Small intestine (tissue), 7 donors: ENCODE results near the gene EPS15. TPM values are rescaled to one million over a fixed set of nuclear protein-coding genes. Genes with fewer than 3 reads are reported as not detected.
"Not testable (repeated sequence)": the region's sequence is repeated elsewhere in the genome, so short reads cannot be mapped to it uniquely, and the experiment has no call there.

Experiments
- DNase-seq, 2 donors: peaks; one replicate each; pipeline versions ENCODE4 v3.0.0 to v3.0.0-alpha.2; 2013
- FAIRE-seq: peaks from 2 replicates; lab custom pipeline; 2012; peaks lifted over from hg19 to GRCh38; lab: Jason Lieb, UNC
- H3K27ac ChIP-seq, 3 donors: one replicate each; pipeline ENCODE4 v1.5.1; 2013; ENCODE audit warnings: low read length in 2 of 3, mild to moderate bottlenecking in 2 of 3, control low read depth in 1 of 3, inconsistent platforms in 1 of 3, low read depth in 1 of 3, moderate library complexity in 1 of 3
- H3K27me3 ChIP-seq, 3 donors: one replicate each; pipeline ENCODE4 v1.6.1; 2013; ENCODE audit warnings: low read length in 3 of 3, inconsistent platforms in 1 of 3; ENCODE audit not compliant: control insufficient read depth in 3 of 3, insufficient read depth in 3 of 3
- H3K36me3 ChIP-seq, 3 donors: one replicate each; pipeline ENCODE4 v1.6.1; 2013; ENCODE audit warnings: low read length in 3 of 3, inconsistent platforms in 1 of 3, low read depth in 1 of 3, mild to moderate bottlenecking in 1 of 3, moderate library complexity in 1 of 3; ENCODE audit not compliant: control insufficient read depth in 3 of 3, insufficient read depth in 2 of 3
- H3K4me1 ChIP-seq, 3 donors: one replicate each; pipeline ENCODE4 v1.6.1; 2013; ENCODE audit warnings: low read length in 2 of 3, inconsistent platforms in 1 of 3, low read depth in 1 of 3, mild to moderate bottlenecking in 1 of 3, moderate library complexity in 1 of 3; ENCODE audit not compliant: control insufficient read depth in 3 of 3, insufficient read depth in 2 of 3
- H3K4me3 ChIP-seq, 3 donors: one replicate each; pipeline ENCODE4 v1.5.1; 2013; ENCODE audit warnings: low read length in 3 of 3, control low read depth in 1 of 3, inconsistent platforms in 1 of 3, low read depth in 1 of 3, mild to moderate bottlenecking in 1 of 3, moderate library complexity in 1 of 3
- H3K9me3 ChIP-seq, 2 donors: one replicate each; pipeline ENCODE4 v1.6.1; 2013; ENCODE audit warnings: low read depth in 1 of 2, low read length in 1 of 2; ENCODE audit not compliant: control insufficient read depth in 2 of 2, insufficient read depth in 1 of 2
- WGBS, 3 donors: extraction: QIAGEN DNeasy Blood & Tissue Kit; methylation state at CpG; one replicate each; pipeline ENCODE4 v1.1.7; 2013; 5-methylcytosine and 5-hydroxymethylcytosine counted together
- polyA plus RNA-seq, 4 donors: library from polyadenylated mRNA; stranded (reverse) in 3 of 4; unstranded in 1 of 4; fragments of 200-250 nt in 3 of 4; fragments of 120-200 nt in 1 of 4; gene quantifications; one replicate each; pipeline versions ENCODE4 v1.2.1 to v1.2.3, GENCODE V29; 2013
- donor health status: healthy with polysubstance abuse.
- donor health status: control.
- donor health status: control.
- donor health status: Bipolar disorder and iron deficiency.
- donor health status: healthy.

Gene EPS15
- polyA plus RNA-seq, 4 donors: 14.1 to 29.4 (median 15.2) TPM

DNA sequence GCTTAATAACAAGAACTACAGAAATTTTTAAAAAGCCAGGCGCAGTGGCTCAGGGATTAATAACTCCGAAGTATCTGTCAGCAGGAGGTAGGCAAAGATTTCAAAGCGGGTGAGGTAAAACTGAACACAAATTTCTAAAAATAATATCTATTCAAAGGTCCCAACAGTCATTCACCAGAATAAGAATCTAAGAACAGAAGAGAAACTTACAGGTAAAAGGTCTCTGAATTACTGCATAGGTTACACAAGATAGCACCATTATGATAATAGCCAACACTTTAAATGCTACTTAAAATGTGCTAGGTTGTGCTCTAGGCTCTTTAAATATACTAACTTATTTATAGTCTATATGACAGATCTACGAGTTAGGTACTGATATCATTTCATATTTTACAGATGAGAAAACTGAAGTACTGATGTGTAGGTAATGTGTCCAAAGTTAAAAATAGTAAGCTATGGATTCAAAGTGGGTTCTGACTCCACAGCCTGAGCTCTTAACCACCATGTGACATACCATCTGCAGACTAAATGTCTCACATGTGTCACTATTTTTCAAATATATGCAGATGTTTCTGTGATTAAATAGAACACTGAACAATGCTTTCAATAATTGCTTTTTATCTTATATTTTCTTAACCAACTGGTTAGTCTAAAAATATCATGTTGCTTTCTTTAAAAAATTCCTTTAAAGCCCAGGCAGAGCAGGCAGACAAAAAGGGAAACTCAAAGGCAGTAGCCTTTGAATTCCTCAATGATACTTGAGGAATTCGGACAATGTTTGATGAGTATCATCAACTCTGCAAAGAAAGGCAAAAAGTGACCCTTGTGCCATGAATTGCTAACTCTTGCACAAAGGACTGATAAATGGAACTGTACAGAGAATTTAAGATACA, 108.3 kb downstream of the EPS15 start:
- no peaks in the 10 kb centered on the region for H3K9me3 ChIP-seq
- 89 to 95% (median 95%) methylated on average over 5 of the region's 5 CpGs for WGBS, 3 donors
- H3K4me1 ChIP-seq: no peaks in the 10 kb centered on the region
- FAIRE-seq: no peak
- H3K4me3 ChIP-seq: no peak overlapping the region
- H3K27me3 ChIP-seq: no peaks in the 10 kb centered on the region
- H3K36me3 ChIP-seq: peaks cover 14 to 28% (median 14%) of the 10 kb centered on the region in 3 donors
- DNase-seq: no peak
- no peak overlapping the region for H3K27ac ChIP-seq

DNA sequence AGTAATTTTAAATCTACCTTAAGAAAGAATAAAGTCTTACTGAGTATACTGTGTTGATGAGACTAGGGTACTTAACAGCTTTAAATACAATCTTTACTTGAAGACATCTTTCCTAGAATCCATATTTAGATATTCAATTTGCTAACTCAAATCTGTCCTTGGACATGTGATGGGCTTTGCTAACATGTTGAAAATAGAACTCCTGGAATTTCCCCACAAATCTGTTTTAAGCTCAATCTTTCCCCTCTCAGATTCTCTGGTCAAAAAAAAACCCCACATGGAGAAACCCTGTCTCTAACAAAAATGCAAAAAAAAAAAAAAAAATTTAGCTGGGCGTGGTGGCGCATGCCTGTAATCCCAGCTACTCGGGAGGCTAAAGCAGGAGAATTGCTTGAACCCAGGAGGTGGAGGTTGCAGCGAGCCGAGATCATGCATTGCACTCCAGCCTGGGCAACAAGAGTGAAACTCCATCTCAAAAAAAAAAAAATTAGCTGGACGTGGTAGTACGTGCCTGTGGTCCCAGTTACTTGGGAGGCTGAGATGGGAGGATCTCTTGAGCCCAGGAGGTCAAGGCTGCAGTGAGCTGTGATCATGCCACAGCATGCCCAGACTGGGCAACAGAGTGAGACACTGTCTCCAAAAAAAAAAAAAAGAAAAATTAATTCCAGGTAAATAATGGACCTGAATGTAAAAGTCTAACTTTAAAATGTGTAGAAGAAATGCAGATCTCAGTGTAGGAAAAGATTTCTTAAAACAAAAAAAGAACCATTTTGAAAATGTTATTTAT, 109.1 kb downstream of the EPS15 start:
- not testable (repeated sequence) for H3K27me3 ChIP-seq, DNase-seq, H3K4me3 ChIP-seq, H3K4me1 ChIP-seq, FAIRE-seq, H3K27ac ChIP-seq, H3K9me3 ChIP-seq
- 90 to 99% (median 97%) methylated on average over 7 of the region's 7 CpGs for WGBS, 3 donors
- peaks cover 16 to 32% (median 17%) of the 10 kb centered on the region in 3 donors for H3K36me3 ChIP-seq

DNA sequence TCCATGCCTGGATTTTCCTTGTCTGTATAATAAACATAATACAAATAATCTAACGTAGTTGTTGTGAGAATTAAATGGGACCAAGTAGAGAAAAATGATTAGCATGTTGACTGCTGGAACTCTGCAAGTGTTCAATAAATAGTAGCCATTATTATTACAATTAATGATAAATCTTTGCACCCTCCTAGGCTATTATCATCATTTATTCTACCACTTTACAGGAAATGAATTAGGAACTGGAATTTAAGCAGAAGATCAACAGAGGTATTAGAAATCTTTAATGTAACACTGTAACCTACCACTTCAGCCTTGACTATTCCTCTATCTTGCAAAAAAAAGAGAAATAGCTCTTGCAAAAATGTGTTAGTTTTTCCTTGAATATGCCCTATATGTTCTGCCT, 126.8 kb downstream of the EPS15 start:
- Histone ChIP-seq H3K4me1 (no peaks in the 10 kb centered on the region), H3K27ac (no peak overlapping the region), H3K9me3 (no peaks in the 10 kb centered on the region), H3K36me3 (peaks cover 3 to 7% (median 3%) of the 10 kb centered on the region in 3 donors), H3K4me3 (no peak overlapping the region), H3K27me3 (no peaks in the 10 kb centered on the region)
- no peak for DNase-seq
- no peak for FAIRE-seq
- WGBS, 3 donors: 89 to 100% (median 98%) methylated on average over 1 of the region's 1 CpG

DNA sequence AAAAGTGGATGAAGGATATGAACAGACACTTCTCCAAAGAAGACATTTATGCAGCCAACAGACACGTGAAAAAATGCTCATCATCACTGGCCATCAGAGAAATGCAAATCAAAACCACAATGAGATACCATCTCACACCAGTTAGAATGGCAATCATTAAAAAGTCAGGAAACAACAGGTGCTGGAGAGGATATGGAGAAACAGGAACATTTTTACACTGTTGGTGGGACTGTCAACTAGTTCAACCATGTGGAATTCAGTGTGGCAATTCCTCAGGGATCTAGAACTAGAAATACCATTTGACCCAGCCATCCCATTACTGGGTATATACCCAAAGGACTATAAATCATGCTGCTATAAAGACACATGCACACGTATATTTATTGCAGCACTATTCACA, 128.4 kb downstream of the EPS15 start:
- not testable (repeated sequence) for H3K27me3 ChIP-seq, DNase-seq, H3K4me3 ChIP-seq, H3K36me3 ChIP-seq, FAIRE-seq, H3K27ac ChIP-seq, H3K9me3 ChIP-seq, H3K4me1 ChIP-seq
- WGBS, 3 donors: 53 to 100% (median 64%) methylated on average over 1 of the region's 2 CpGs

DNA sequence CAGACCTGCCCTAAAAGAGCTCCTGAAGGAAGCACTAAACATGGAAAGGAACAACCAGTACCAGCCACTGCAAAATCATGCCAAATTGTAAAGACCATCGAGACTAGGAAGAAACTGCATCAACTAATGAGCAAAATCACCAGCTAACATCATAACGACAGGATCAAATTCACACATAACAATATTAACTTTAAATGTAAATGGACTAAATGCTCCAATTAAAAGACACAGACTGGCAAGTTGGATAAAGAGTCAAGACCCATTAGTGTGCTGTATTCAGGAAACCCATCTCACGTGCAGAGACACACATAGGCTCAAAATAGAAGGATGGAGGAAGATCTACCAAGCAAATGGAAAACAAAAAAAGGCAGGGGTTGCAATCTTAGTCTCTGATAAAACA, 131.8 kb downstream of the EPS15 start:
- WGBS, 3 donors: 40 to 75% (median 67%) methylated on average over 1 to 2 of the region's 3 CpGs
- not testable (repeated sequence) for DNase-seq, H3K4me1 ChIP-seq, H3K27me3 ChIP-seq, H3K36me3 ChIP-seq, H3K27ac ChIP-seq, FAIRE-seq, H3K4me3 ChIP-seq
- H3K9me3 ChIP-seq: peaks cover 0 to 13% of the 10 kb centered on the region in 2 donors

DNA sequence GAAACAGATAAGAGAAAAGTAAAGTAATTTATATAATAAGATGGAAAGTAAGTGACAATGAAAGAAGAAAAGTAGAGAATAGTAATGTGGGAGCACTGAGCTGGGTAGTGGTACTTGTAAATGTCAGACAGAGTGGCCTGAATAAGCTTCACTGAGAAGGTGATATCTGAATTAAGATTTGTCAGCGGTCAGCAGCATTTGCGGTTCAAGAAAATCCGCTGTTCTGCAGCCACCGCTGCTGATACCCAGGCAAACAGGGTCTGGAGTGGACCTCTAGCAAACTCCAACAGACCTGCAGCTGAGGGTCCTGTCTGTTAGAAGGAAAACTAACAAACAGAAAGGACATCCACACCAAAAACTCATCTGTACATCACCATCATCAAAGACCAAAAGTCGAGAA, 132.8 kb downstream of the EPS15 start:
- not testable (repeated sequence) for DNase-seq, H3K4me1 ChIP-seq, H3K27ac ChIP-seq, FAIRE-seq, H3K36me3 ChIP-seq, H3K27me3 ChIP-seq, H3K4me3 ChIP-seq
- 98 to 100% (median 99%) methylated on average over 5 of the region's 5 CpGs for WGBS, 3 donors
- peaks cover 0 to 13% of the 10 kb centered on the region in 2 donors for H3K9me3 ChIP-seq

DNA sequence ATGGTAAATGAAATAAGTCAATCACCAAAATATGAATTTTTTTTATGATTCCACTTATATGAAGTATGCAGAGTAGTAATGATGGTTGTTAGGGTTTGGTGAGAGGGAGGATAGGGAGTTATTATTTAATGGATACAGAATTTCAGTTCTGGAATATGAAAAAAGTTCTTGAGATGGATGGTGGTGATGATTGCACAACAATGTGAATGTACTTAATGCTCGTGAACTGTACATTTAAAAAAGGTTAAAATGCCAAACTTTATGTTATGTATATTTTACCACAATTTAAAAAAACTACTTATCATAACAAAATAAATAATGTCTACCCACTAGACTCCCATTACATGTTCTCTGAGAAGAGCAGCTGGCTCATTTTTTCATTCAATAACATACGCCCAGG, 133.3 kb downstream of the EPS15 start:
- whole genome bisulfite sequencing, 3 donors: 95 to 98% (median 97%) methylated on average over 2 of the region's 2 CpGs
- Histone ChIP-seq H3K36me3 (peaks cover 0 to 10% (median 2%) of the 10 kb centered on the region in 3 donors), H3K27ac (no peak overlapping the region), H3K4me3 (no peak overlapping the region), H3K9me3 (peaks cover 0 to 13% of the 10 kb centered on the region in 2 donors), H3K4me1 (no peaks in the 10 kb centered on the region), H3K27me3 (no peaks in the 10 kb centered on the region)
- DNase-seq (no peak), FAIRE-seq (no peak)

DNA sequence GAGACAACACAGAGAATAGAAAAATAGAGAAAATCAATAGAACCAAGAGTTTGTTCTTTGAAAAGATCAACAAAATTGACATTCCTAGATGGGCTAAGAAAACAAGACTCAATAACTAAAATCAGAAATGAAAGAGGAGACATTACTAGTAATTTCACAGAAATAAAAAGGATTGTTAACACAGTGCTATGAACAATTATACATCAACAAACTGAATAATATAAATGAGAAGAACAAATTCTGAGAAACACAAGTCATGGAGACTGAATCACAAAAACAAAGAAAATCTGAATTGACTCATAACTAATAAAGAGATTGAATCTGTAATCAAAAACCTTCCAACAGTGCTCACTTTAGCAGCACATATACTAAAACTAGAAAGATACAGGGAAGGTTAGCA, 137.1 kb downstream of the EPS15 start:
- no peaks in the 10 kb centered on the region for H3K4me1 ChIP-seq
- no peak overlapping the region for H3K27ac ChIP-seq
- H3K36me3 ChIP-seq: peaks cover 0 to 29% (median 7%) of the 10 kb centered on the region in 3 donors
- peak; percentile 71 for FAIRE-seq
- H3K9me3 ChIP-seq: peaks cover 0 to 24% of the 10 kb centered on the region in 2 donors
- DNase-seq: no peak
- no peak overlapping the region for H3K4me3 ChIP-seq
- H3K27me3 ChIP-seq: no peaks in the 10 kb centered on the region
